Cardiac muscle cell (in vitro differentiated cells and primary cell): ENCODE results near the gene AGAP1. TPM values are rescaled to one million over a fixed set of nuclear protein-coding genes. Genes with fewer than 3 reads are reported as not detected.

Source experiments
- DNase-seq, 2 donors: peaks; one replicate each; pipeline versions ENCODE4 v3.0.0 to v3.0.0-alpha.2; 2010 to 2017; ENCODE audit warnings: low read depth in 1 of 2, low spot score in 1 of 2
- H3K27ac ChIP-seq: fragments of 200-600 bp; sonication (generic); 2 replicates; pipeline ENCODE4 v1.5.1; 2016
- H3K27me3 ChIP-seq: fragments of 200-600 bp; sonication (generic); 2 replicates; pipeline ENCODE4 v1.6.0; 2016; ENCODE audit warnings: control low read depth
- H3K36me3 ChIP-seq: fragments of 200-600 bp; sonication (generic); 2 replicates; pipeline ENCODE4 v1.5.1; 2016; ENCODE audit warnings: control low read depth
- H3K4me1 ChIP-seq: fragments of 200-600 bp; sonication (generic); 2 replicates; pipeline ENCODE4 v1.8.1; 2017; ENCODE audit warnings: low read depth, mild to moderate bottlenecking, mixed run types
- H3K4me3 ChIP-seq: fragments of 200-600 bp; sonication (generic); 2 replicates; pipeline ENCODE4 v1.5.1; 2016; ENCODE audit warnings: mild to moderate bottlenecking
- H3K9me3 ChIP-seq: fragments of 200-600 bp; sonication (generic); 2 replicates; pipeline ENCODE4 v1.5.1; 2017; ENCODE audit warnings: low read depth, mild to moderate bottlenecking, control low read depth
- CTCF ChIP-seq: IDR thresholded peaks from 2 replicates; pipeline ENCODE4 v1.5.1; 2012; ENCODE audit warnings: low read depth, mild to moderate bottlenecking, low read length
- polyA plus RNA-seq: library from polyadenylated mRNA; unstranded; fragments of >200 nt; fragmentation: Nextera tagmentation; extraction: Ambion mirVana; gene quantifications from 2 replicates; pipeline ENCODE4 v1.2.1, GENCODE V29; 2016
- total RNA-seq: library from RNA; depleted of rRNA; stranded (reverse); fragments of >200 nt; gene quantifications from 2 replicates; pipeline ENCODE4 v1.2.3, GENCODE V29; 2016

AGAP1 gene
- total and polyA plus RNA-seq, 2 experiments from 2014 or later = 8.6 to 38.2 TPM

DNA sequence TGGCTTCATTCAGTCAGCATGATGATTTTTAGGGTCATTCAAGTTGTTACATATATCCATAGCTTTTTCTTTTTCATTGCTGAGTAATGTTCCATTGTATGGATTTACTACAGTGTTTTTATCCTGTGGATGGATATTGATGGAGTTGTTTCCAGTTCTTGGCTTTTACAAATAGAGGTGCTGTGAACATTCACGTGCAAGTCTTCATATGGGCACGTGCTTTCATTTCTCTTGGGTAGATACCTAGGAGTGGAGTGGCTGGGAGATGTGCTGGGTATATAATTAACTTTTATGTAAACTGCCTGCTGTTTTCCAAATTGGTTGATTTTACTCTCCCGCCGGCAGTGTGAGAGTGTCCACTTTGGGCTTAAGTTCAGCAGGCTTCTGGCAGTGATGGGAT lies 16.5 kb downstream of the AGAP1 start:
- Histone ChIP-seq H3K9me3 (no peaks in the 10 kb centered on the region), H3K4me3 (no peak overlapping the region), H3K36me3 (no peaks in the 10 kb centered on the region), H3K4me1 (peaks cover 2% of the 10 kb centered on the region), H3K27ac (no peak overlapping the region), H3K27me3 (no peaks in the 10 kb centered on the region)
- TF ChIP-seq CTCF = no peak
- no peak for DNase-seq

DNA sequence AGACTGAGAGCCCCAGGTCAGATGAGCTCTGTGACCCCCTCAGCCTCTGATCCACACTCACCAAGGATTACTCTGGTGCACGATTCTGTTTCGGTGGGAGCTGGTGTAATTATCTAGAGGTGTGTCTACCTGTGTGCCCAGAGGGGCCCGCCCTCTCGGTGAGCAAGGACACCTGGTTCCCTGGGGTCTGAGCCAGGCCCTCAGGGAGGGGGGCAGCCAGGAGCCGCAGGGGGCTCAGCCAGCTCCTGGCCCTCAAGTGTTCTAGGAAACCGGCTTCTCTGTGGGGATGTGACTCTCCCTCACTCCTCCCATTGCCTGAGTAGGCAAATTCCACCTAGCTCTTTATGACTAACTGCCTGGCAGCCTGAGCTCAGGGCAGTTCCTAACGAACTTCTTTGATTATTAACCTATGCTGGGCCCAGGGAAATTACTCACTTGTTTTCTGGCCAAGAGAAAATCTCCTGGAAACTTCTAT lies 17.4 kb downstream of the AGAP1 start:
- no peaks in the 10 kb centered on the region for H3K9me3 ChIP-seq
- no peak overlapping the region for H3K27ac ChIP-seq
- no peak overlapping the region for H3K4me3 ChIP-seq
- peak; percentile 25 to 62 for DNase-seq
- H3K36me3 ChIP-seq = no peaks in the 10 kb centered on the region
- TF ChIP-seq CTCF = no peak
- no peaks in the 10 kb centered on the region for H3K27me3 ChIP-seq
- no peaks in the 10 kb centered on the region for H3K4me1 ChIP-seq

DNA sequence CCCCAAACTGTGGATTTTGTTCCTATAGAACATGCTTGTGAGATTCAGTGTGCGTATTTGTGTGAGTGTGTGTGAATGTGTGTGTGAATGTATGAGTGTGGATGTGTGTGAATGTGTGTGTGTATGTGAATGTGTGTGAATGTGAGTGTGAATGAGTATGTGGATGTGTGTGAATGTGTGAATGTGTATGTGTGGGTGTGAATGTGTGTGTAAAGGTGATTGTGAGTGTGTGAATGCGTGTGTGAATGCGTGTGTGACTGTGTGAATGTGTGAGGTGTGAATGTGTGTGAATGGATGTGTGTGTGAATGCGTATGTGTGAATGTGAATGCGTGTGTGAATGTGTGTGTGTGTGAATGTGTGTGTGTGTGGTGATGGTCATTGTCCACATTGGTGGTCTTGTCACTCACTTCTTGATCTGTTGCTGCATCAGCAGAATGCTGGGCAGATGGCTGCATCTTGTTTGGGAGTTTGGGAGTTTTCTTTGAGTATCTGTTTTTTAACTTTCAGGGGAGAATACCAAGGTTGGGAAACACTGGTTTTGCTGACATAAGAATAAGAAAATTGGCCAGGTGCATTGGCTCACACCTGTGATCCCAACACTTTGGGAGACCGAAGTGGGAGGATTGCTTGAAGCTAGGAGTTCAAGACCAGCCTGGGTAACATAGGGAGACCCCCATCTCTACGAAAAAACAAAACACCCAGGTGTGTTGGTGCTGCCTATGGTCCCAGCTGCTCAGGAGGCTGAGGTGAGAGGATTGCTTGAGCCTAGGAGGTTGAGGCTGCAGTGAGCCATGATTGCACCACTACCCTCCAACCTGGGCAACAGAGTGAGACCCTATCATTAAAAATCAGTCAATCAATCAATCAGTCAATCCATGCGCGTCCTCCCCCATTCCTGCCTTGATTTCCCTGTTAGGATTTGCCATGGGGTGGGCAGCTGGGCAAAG lies 18.2 kb downstream of the AGAP1 start:
- Histone ChIP-seq H3K36me3 (no peaks in the 10 kb centered on the region), H3K27me3 (no peaks in the 10 kb centered on the region), H3K9me3 (no peaks in the 10 kb centered on the region), H3K4me1 (no peaks in the 10 kb centered on the region), H3K27ac (no peak overlapping the region), H3K4me3 (no peak overlapping the region)
- DNase-seq = no peak
- TF ChIP-seq CTCF = no peak

GRCh38 chr2:235512699-235513053 lies 18.8 kb downstream of the AGAP1 start:
- no peak for DNase-seq
- H3K36me3 ChIP-seq = no peaks in the 10 kb centered on the region
- H3K4me1 ChIP-seq = no peaks in the 10 kb centered on the region
- H3K4me3 ChIP-seq = no peak overlapping the region
- no peaks in the 10 kb centered on the region for H3K27me3 ChIP-seq
- TF ChIP-seq CTCF = no peak
- H3K9me3 ChIP-seq = no peaks in the 10 kb centered on the region
- H3K27ac ChIP-seq = no peak overlapping the region

DNA sequence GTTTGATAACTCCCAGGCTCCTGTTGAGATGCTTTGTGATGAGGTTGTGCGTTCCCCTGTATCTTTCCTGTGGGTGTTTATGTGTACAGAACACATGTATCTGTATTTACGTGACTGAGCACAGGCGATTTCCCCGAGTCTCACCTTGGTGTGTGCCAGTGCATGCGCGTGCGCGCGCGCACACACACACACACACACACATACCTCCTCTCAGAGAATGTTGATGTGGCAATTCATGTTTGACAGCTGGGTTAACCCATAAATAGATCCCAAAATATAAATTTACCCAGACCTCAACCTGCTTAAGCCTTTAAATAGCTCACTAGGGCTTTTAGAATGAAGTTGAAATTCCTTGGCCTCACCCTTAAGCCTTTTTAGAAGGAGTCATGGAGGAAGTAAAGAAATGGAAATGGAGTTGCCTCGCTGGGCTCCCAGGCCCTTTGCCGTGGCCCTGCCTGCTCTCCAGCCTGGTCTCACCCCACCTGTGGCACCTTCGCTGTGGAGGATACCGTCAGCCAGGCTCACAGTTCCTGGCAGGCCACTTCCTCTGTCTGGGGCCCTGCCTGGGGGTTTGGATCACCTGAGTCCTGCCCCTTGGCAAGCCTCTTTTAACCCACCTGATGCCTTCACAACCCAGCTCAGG lies 20.3 kb downstream of the AGAP1 start:
- no peaks in the 10 kb centered on the region for H3K27me3 ChIP-seq
- no peak for DNase-seq
- no peaks in the 10 kb centered on the region for H3K4me1 ChIP-seq

More for the DNA sequence above, 20.3 kb downstream of the AGAP1 start:
- H3K4me3 ChIP-seq = no peak overlapping the region
- no peaks in the 10 kb centered on the region for H3K9me3 ChIP-seq
- no peaks in the 10 kb centered on the region for H3K36me3 ChIP-seq
- no peak for TF ChIP-seq CTCF
- peak overlapping the region; percentile 34 for H3K27ac ChIP-seq
